SK-N-SH (cell line): Measurements from ENCODE around the gene FCRL5.

Experiments used
- FOXJ3 ChIP-seq: sonication (generic); formaldehyde crosslinking; IDR thresholded peaks from 2 replicates; pipeline ENCODE4 v1.5.1; 2020; ENCODE audit warnings: mild to moderate bottlenecking, missing genetic modification reagents
- NFIC ChIP-seq: IDR thresholded peaks from 2 replicates; pipeline ENCODE4 v1.4.0; 2012; ENCODE audit warnings: borderline replicate concordance
- PBX3 ChIP-seq: IDR thresholded peaks from 2 replicates; pipeline ENCODE4; 2012
- USF2 ChIP-seq: fragments of 150-350 bp; IDR thresholded peaks from 2 replicates; pipeline ENCODE4 v1.6.1; 2017; ENCODE audit warnings: antibody characterized with exemption, low read length, low read depth, borderline replicate concordance

- TF ChIP-seq USF2, result no peak
- TF ChIP-seq FOXJ3, result no peak
- no peak for TF ChIP-seq NFIC
- no peak for TF ChIP-seq PBX3
These were observed 31.3 kb downstream of the FCRL5 start for GRCh38 chr1:157521056-157521455.
